Measurements from ENCODE around the gene TAB2. TPM values are rescaled to one million over a fixed set of nuclear protein-coding genes. Genes with fewer than 3 reads are reported as not detected.

Gene TAB2
- total RNA-seq, 4 donors from 2014 or later, result 24.1 to 93.6 (median 51.7) TPM

GRCh38 chr6:149414009-149414408 is 96.5 kb downstream of the TAB2 start:
- Histone ChIP-seq H3K36me3 (no peaks in the 10 kb centered on the region), H3K9me3 (no peaks in the 10 kb centered on the region), H3K4me1 (no peaks in the 10 kb centered on the region), H3K27ac (no peak overlapping the region), H3K27me3 (no peaks in the 10 kb centered on the region), H3K4me3 (no peak overlapping the region)
- intact Hi-C loops (cut with DNase I; ENCODE audit: low total_unique reads), result no loop called here
- TF ChIP-seq POLR2A (IDR thresholded peaks at IDR 0.05) (no peak), CTCF (IDR thresholded peaks at IDR 0.05) (no peak)
- DNase-seq, result no peak

- H3K27ac ChIP-seq, result no peak overlapping the region
- TF ChIP-seq CTCF (IDR thresholded peaks at IDR 0.05) (no peak), POLR2A (IDR thresholded peaks at IDR 0.05) (no peak)
- H3K9me3 ChIP-seq, result no peaks in the 10 kb centered on the region
- no peaks in the 10 kb centered on the region for H3K4me1 ChIP-seq
- H3K36me3 ChIP-seq, result no peaks in the 10 kb centered on the region
- intact Hi-C loops (cut with DNase I; ENCODE audit: low total_unique reads), result no loop called here
- no peak overlapping the region for H3K4me3 ChIP-seq
- no peak for DNase-seq
- H3K27me3 ChIP-seq, result no peaks in the 10 kb centered on the region
Observed at GRCh38 chr6:149414821-149415220, 97.3 kb downstream of the TAB2 start.

GRCh38 chr6:149419696-149420404 is 102.3 kb downstream of the TAB2 start:
- no peak for DNase-seq
- H3K4me3 ChIP-seq, result no peak overlapping the region
- intact Hi-C loops (cut with DNase I; ENCODE audit: low total_unique reads), result no loop called here
- no peaks in the 10 kb centered on the region for H3K36me3 ChIP-seq
- no peaks in the 10 kb centered on the region for H3K9me3 ChIP-seq
- TF ChIP-seq POLR2A (IDR thresholded peaks at IDR 0.05) (no peak), CTCF (IDR thresholded peaks at IDR 0.05) (no peak)
- H3K27ac ChIP-seq, result no peak overlapping the region
- no peaks in the 10 kb centered on the region for H3K4me1 ChIP-seq
- H3K27me3 ChIP-seq, result no peaks in the 10 kb centered on the region

GRCh38 chr6:149421132-149421531 is 103.6 kb downstream of the TAB2 start:
- no peak overlapping the region for H3K27ac ChIP-seq
- intact Hi-C loops (cut with DNase I; ENCODE audit: low total_unique reads), result no loop called here

More at GRCh38 chr6:149421132-149421531, 103.6 kb downstream of the TAB2 start:
- no peak for DNase-seq
- no peak overlapping the region for H3K4me3 ChIP-seq
- H3K36me3 ChIP-seq, result no peaks in the 10 kb centered on the region
- H3K9me3 ChIP-seq, result no peaks in the 10 kb centered on the region
- no peaks in the 10 kb centered on the region for H3K27me3 ChIP-seq
- TF ChIP-seq CTCF (IDR thresholded peaks at IDR 0.05) (no peak), POLR2A (IDR thresholded peaks at IDR 0.05) (no peak)
- no peaks in the 10 kb centered on the region for H3K4me1 ChIP-seq

All from uterus (tissue), 4 donors.